WI38 (cell line): ENCODE results near the gene ARHGAP27.
A peak's percentile ranks its signal among the peaks of the same experiment; 100 is the strongest.

Source experiments
- H3K4me3 ChIP-seq: 2 replicates; pipeline ENCODE4 v1.5.1; 2011; ENCODE audit warnings: low read depth, mild to moderate bottlenecking, control low read depth, low read length
- TF ChIP-seq, protein P1 (sequence below): IDR thresholded peaks from 2 replicates; pipeline ENCODE4 v1.5.1; 2012; ENCODE audit warnings: low read depth, mild to moderate bottlenecking, control low read depth, low read length

The ARHGAP27 gene

GRCh38 chr17:45376171-45377005 lies 56.3 kb downstream of the ARHGAP27 start:
- TF ChIP-seq, protein P1, sequence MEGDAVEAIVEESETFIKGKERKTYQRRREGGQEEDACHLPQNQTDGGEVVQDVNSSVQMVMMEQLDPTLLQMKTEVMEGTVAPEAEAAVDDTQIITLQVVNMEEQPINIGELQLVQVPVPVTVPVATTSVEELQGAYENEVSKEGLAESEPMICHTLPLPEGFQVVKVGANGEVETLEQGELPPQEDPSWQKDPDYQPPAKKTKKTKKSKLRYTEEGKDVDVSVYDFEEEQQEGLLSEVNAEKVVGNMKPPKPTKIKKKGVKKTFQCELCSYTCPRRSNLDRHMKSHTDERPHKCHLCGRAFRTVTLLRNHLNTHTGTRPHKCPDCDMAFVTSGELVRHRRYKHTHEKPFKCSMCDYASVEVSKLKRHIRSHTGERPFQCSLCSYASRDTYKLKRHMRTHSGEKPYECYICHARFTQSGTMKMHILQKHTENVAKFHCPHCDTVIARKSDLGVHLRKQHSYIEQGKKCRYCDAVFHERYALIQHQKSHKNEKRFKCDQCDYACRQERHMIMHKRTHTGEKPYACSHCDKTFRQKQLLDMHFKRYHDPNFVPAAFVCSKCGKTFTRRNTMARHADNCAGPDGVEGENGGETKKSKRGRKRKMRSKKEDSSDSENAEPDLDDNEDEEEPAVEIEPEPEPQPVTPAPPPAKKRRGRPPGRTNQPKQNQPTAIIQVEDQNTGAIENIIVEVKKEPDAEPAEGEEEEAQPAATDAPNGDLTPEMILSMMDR: no peak
- no peak overlapping the region for H3K4me3 ChIP-seq

DNA sequence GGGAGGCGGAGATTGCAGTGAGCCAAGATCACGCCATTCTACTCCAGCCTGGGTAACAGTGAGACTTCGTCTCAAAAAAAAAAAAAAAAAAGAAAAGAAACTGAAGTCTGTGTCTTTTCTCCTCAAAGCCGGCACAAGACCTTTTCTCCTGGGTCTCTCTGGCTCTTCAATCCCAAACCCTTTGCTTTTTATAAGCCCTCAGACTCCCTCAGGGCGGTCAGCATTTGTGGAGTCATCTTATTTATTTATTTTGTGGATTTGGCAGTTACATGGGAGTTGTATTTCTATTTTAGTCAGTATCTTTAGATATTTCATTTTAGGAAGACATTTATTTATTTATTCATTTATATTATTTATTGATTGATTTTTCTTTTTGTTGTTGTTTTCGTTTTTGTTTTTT lies 58.2 kb downstream of the ARHGAP27 start:
- TF ChIP-seq, protein P1: no peak

DNA sequence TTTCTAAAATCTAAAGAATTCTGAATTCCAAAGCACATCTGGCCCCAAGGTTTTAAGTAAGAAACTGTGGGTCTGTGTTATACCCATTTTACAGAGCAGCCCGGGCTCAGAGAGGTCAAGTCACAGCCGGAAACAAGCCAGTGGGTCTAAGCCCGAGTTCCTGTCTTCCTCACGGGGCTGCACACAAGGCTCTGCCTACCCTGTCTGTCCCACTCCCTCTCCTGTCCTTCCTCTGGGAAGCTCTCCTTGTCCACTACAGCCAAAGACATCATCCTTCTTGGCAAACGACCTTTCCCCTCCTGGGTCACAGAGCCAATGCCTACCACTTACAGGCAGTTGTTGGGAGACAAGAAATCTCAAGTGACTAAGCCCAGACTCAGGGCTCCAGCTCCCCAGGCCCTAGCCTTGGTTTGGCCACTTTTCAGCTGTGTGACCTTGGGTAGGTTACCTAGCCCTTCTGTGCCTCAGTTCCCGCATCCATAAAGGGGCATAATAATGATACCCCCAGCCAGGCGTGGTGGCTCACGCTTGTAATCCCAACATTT lies 60.3 kb downstream of the ARHGAP27 start:
- H3K4me3 ChIP-seq: peak overlapping the region; percentile 34
- TF ChIP-seq, protein P1: no peak

More for the DNA sequence above, 58.2 kb downstream of the ARHGAP27 start:
- no peak overlapping the region for H3K4me3 ChIP-seq

DNA sequence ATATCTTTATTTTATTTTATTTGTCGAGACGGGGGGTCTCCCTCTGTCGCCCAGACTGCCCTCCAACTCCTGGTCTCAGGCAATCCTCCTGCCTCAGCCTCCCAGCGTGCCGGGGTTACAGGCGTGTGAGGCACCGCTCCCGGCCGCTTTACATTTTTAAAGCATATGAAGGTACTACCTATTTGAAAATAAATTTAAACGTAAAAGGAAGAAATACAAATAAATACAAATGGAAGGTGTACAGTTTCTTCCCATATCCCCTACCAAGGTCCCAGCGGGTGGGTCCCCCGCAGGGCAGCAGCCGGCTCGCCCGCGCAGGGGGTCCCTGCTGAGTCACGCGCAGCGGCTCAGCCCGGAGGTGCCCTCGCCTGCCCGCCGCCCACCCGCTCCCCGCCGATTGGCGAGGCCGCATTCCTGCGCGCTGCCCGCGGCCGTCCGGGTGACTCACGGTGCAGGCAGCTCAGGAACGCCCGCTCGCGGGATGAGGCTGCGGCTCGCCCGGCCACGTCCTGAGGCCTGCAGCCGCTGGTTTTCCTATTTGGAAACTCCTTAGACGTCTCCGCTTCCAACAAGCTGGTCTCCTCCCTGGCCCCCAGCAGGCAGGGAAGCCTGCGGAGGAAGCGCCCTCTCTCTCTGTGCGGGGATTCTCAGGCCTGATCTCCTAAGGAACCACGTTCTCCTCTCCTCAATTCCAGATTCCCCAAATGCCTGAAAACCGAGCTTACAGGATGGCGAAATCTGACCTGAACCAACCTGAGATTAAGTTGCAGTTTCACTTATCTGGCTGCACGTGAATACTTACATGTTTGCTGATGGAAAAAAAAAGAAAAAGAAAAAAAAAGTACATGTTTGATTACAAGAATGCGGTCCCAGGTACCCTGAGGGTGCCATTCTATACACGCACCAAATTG lies 61.0 kb downstream of the ARHGAP27 start:
- H3K4me3 ChIP-seq: peak overlapping the region; percentile 41
- TF ChIP-seq, protein P1: no peak

GRCh38 chr17:45370949-45371413 lies 61.7 kb downstream of the ARHGAP27 start:
- TF ChIP-seq, protein P1: no peak
- peak overlapping the region; percentile 41 for H3K4me3 ChIP-seq

DNA sequence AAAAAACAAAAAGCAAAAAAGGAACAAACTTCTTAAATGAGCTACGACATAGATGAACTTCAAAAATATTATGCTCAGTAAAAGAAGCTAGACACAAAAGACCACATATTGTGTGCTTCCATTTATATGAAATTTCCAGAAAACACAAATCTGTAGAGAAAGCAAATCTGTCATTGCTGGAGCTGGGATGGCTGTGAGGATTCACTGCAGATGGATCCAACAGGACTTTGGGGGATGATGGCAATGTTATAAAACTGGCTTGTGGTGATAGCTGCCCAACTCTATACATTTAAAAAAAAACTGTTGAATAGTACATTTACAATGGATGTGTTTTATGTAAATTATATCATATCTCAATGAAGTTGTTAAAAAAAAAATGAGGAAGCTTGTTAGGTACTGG lies 63.2 kb downstream of the ARHGAP27 start:
- no peak overlapping the region for H3K4me3 ChIP-seq
- TF ChIP-seq, protein P1: no peak

DNA sequence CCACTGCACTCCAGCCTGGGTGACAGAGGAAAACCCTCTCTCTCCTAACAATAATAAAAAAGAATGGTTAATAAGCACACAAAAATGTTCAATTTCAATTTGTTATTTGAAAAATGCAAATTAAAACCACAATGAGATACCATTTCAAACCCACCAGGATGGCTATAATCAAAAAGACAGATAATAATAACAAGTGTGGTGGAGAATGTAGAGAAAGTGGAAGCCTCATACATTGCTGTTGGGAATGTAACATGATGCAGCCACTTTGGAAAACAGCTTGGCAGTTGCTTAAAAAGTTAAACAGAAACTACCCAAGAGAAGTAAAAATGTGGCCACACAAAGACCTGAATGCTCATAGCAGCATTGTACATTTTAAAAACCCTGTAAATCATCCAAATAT lies 64.0 kb downstream of the ARHGAP27 start:
- TF ChIP-seq, protein P1: no peak
- no peak overlapping the region for H3K4me3 ChIP-seq
